Tongue (tissue), 3 donors: ENCODE results near the gene EXOG. TPM values are rescaled to one million over a fixed set of nuclear protein-coding genes. Genes with fewer than 3 reads are reported as not detected.
"Not testable (repeated sequence)": the region's sequence is repeated elsewhere in the genome, so short reads cannot be mapped to it uniquely, and the experiment has no call there.

Experiments used
- DNase-seq: peaks from one replicate; pipeline ENCODE4 v3.0.0-alpha.2; 2015
- small RNA-seq: library from RNA; depleted of rRNA; stranded (forward); fragments of <200 nt; gene quantifications from one replicate; pipeline ENCODE3, GENCODE V24; 2014; ENCODE audit warnings: low replicate concordance
- total RNA-seq: library from RNA; depleted of rRNA; stranded (reverse); fragments of >200 nt; gene quantifications from one replicate; pipeline ENCODE4 v1.2.3, GENCODE V29; 2014

The EXOG gene
- total RNA-seq, 1 donor from 2014 or later: 18.6 TPM

DNA sequence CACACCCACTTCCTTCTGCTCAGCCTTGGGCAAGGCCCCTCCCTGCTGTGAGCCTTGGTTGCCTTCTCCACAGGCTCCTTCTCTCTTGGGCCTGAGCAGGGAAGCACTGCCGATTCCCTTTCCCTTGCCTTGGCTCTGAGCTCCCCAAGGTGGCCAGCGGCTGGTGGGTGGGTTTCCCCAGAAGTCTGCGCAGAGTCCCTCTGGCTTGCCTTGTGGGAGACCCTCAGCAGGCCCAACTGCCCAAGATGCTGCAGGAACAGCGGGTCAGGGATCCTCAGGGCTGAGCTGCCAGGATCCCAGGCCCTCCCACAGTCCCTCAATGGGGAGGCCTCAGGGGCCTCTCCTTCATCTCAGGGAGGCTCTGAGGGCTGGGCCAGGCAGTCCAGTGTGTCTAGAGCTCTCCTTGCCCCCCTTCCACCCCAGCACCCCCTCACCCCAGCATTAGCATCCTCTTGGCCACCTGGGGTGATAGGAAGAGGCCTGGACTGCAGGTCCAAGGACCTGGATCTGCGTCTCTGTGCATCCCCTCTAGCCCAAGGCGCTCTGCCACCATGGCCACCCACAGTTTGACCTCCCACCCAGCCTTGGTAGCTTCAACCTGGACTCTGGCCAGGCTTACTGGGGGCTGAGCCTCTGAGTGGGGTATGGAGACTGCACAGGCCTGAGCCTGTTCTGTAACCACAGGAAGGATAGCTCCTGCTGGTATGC, 68.6 kb downstream of the EXOG start:
- DNase-seq: no peak

DNA sequence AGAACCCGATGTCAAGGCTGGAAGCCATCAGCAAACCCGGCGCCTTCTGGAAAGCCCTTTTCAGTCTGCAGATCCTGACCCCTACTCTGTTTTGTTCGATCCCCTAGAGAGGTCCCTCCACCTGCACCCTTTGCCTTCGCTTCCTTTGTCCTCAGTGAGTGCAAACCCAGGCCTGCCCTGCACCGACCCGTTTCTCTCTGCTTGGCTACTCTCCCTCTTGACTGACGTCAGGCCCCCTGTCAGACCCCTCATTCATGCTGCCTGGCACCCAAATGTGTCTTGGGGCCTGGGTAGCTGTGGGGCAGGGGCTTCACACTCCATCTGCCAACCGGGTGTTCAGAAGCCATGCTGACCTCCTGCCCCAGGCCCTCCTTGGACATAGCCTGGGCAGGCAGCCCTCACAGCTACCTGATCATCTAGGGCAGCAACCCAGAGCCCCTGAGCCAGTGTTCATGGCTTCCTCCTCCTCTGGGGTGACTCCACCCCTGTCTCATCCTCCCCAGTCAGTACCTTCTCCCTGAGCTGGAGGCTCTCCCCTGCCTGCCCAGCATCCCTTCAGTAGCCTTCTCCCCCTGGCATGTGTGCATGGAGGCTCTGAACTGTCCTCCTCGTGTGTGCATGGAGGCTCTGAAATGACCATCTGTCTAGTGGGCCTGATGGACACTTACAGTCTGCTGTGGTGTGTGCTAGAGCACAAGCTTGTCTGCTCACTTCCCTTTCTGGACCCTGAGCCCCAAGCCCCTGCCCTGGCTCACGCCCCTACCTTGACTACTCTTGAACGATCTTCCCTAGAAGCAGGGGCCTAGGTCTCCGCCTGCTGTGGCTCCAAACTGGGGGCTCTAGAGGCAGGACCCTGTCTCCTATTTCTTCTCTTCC, 69.4 kb downstream of the EXOG start:
- no peak for DNase-seq

GRCh38 chr3:38566215-38566528, 70.0 kb downstream of the EXOG start:
- DNase-seq: no peak

GRCh38 chr3:38566794-38567193, 70.7 kb downstream of the EXOG start:
- DNase-seq: not testable (repeated sequence)

DNA sequence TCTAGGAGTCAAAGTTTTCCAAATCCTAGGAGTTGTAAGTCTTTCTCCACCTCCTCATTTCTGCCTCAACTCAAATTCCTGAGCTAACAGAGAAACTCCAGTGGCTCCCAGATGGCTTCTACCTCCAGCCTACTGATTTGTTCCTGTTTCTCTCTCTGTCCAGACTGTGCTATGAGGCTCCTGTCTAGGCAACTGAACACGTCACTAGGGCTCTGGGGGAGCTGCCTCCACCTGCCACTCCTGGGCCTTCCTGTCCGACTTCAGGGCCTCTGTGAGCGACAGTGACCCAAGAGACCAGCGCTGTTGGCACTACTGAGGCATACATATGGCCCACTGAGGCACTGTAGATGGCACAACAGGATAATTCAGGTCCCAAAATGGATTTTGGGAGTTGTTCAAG, 71.4 kb downstream of the EXOG start:
- DNase-seq: no peak

DNA sequence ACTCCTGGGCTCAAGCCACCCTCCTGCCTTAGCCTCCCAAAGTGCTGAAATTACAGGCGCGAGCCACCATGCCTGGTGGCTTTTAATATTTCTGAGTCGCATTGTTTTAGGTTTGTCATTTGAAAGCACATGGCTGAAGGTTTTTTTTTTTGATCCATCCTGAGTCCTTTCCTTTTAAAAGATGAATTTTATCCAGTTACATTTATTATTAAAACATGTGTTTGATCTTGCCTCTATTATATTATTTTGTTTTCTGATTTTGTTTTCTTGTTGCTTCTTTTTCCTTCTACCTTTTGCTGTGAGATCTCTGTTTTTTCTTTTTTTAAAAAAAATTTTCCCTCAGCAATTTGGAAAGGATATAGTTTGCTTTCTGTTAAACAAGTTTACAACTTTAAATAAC, 77.0 kb downstream of the EXOG start:
- no peak for DNase-seq

DNA sequence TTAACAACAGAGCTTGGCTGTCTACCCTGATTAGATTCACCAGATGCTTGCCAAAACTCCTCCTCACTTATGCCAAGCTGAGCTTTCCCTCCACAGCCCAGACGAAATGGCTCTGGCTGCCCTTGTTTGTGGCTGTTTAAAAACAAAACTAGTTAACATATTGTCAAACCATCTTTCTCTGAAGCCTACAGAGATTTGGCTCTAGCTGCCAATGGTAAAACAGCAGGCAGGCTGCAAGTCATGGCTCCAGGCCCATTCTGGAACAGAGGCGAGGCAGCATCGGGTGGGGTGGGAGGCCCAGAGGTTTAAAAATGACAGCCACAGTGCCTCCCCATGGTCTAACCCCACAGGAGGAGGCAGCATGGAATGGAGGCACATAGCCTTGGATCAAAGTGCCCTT, 77.4 kb downstream of the EXOG start:
- no peak for DNase-seq

DNA sequence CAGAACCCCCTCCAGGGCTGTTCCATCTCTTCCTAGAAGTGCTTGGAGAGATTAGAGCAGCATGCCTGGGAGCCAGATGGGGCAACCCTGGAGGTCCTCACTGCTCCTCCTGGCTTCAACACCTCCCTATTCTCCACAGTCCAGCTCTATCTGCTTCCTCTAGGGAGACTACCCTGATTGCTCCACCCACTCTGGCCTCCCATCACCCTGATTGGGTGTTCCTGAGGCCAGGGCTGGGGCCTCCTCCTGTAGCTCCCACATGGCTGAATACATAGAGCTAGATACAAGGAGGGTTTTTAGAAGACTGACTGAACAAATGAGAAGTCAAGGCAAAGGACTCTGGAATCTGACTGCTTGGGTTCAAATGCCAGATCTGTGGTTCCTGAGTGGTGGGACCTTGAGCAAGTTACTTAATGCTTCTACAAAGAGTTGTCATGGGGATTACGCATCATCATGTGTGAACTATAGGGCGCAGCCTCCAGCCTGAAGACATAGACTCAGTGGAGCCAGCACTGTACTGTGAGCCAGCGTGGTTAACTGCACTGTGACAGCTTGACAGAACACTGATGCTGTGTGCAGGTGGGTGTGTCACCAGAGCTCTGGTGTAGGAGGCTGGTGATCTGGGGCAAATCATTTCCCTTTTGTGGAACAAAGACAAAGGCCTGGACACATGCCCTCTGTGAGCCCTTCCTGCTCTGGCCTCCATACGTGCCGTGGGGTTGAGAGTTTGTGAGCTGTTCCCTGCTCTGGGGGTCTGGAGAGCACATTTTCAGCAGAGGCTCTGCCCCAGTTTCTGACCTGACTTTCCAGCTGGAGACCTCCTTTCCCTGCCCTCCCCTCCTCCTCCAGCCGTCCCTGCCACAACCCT, 78.5 kb downstream of the EXOG start:
- DNase-seq: no peak

DNA sequence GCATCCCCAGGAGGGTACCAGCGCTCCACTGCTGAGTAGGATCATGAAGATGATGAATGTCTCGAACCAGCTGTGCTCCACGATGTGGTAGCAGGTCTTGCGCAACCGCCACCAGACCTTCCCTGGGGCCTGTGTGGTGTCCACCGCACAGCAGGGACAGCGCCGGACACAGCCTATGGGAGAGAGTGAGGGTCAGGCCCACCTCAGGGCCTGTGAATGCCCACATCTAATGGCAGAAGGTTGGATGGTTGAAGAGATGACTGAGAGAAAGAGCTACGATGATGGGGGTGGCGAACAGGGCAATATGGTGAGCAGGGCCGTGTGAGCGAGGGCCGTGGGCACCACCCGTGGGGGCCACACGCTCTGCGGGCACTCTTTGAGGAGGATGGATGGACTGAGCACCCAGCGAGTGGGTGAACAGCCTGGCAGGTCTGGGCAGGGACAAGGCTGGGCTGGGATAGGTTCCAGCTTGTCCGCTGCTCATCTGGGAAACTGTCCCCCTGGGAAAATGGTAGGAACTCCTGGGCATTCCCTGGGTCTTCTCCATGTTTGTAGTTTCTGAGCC, 79.2 kb downstream of the EXOG start:
- DNase-seq: no peak

Small RNA genes lying within 50 kb of the gene (small RNA-seq; reads per million reads assigned to genes)
- not detected for gene RF00019

Other genes starting within 250 kb of the EXOG start
- 0.51 TPM for gene SLC22A13, start 230.5 kb upstream of the EXOG start, total RNA-seq
- not detected for gene SLC22A14, start 214.0 kb upstream of the EXOG start, total RNA-seq
- gene XYLB, start 149.6 kb upstream of the EXOG start, total RNA-seq: 3.6 TPM
- 27.8 TPM for gene ACVR2B, start 42.5 kb upstream of the EXOG start, total RNA-seq
- gene SCN5A, start 153.3 kb downstream of the EXOG start, total RNA-seq: 6.1 TPM